ENCODE results near the gene SLC15A2. TPM values are rescaled to one million over a fixed set of nuclear protein-coding genes. Genes with fewer than 3 reads are reported as not detected.
"Not testable (repeated sequence)": the region's sequence is repeated elsewhere in the genome, so short reads cannot be mapped to it uniquely, and the experiment has no call there.

SLC15A2 gene, protein sequence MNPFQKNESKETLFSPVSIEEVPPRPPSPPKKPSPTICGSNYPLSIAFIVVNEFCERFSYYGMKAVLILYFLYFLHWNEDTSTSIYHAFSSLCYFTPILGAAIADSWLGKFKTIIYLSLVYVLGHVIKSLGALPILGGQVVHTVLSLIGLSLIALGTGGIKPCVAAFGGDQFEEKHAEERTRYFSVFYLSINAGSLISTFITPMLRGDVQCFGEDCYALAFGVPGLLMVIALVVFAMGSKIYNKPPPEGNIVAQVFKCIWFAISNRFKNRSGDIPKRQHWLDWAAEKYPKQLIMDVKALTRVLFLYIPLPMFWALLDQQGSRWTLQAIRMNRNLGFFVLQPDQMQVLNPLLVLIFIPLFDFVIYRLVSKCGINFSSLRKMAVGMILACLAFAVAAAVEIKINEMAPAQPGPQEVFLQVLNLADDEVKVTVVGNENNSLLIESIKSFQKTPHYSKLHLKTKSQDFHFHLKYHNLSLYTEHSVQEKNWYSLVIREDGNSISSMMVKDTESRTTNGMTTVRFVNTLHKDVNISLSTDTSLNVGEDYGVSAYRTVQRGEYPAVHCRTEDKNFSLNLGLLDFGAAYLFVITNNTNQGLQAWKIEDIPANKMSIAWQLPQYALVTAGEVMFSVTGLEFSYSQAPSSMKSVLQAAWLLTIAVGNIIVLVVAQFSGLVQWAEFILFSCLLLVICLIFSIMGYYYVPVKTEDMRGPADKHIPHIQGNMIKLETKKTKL
- total RNA-seq: 1 to 10 TPM; 4.7 to 5.1 TPM

GRCh38 chr3:121894301-121894990 is at the start of gene SLC15A2:
Gene SLC15A2 (plus strand): TSS chr3:121894401. CDS start chr3:121894477, 76 bp downstream.
- no peaks in the 10 kb centered on the region for H3K27me3 ChIP-seq (replicated peaks; ENCODE audit: insufficient read depth)
- peak within 1 kb of the TSS; percentile 49 for H3K4me3 ChIP-seq
- no peaks in the 10 kb centered on the region for H3K36me3 ChIP-seq
- TF ChIP-seq CTCF (IDR thresholded peaks at IDR 0.05): no peak
- ATAC-seq (ENCODE audit: insufficient number of reproducible peaks, low FRiP score, low read depth) (no peak), DNase-seq (ENCODE audit: low spot score) (no peak)
- no peaks in the 10 kb centered on the region for H3K9me3 ChIP-seq
- peaks cover 8 to 14% of the 10 kb centered on the region in 2 donors for H3K4me1 ChIP-seq (ENCODE audit: control insufficient read depth in 1 of 2, low read depth in 2 of 2)
- no peak within 1 kb of the TSS for H3K27ac ChIP-seq

GRCh38 chr3:121844892-121845291 is 49.3 kb upstream of the SLC15A2 start:
- no peak for DNase-seq (ENCODE audit: low spot score)
- Histone ChIP-seq H3K4me3 (no peak overlapping the region), H3K27ac (no peak overlapping the region), H3K36me3 (no peaks in the 10 kb centered on the region), H3K9me3 (no peaks in the 10 kb centered on the region), H3K4me1 (ENCODE audit: control insufficient read depth in 1 of 2, low read depth in 2 of 2) (no peaks in the 10 kb centered on the region), H3K27me3 (replicated peaks; ENCODE audit: insufficient read depth) (no peaks in the 10 kb centered on the region)
- no peak for TF ChIP-seq CTCF (IDR thresholded peaks at IDR 0.05)
- ATAC-seq (ENCODE audit: insufficient number of reproducible peaks, low FRiP score, low read depth): no peak

GRCh38 chr3:121852256-121852655 is 41.9 kb upstream of the SLC15A2 start:
- no peak for TF ChIP-seq CTCF (IDR thresholded peaks at IDR 0.05)
- no peak for DNase-seq (ENCODE audit: low spot score)
- Histone ChIP-seq H3K27ac (no peak overlapping the region), H3K36me3 (no peaks in the 10 kb centered on the region), H3K27me3 (replicated peaks; ENCODE audit: insufficient read depth) (no peaks in the 10 kb centered on the region), H3K4me1 (ENCODE audit: control insufficient read depth in 1 of 2, low read depth in 2 of 2) (no peaks in the 10 kb centered on the region), H3K4me3 (no peak overlapping the region), H3K9me3 (no peaks in the 10 kb centered on the region)
- no peak for ATAC-seq (ENCODE audit: insufficient number of reproducible peaks, low FRiP score, low read depth)

GRCh38 chr3:121855555-121855954 is 38.6 kb upstream of the SLC15A2 start:
- H3K27ac ChIP-seq: no peak overlapping the region
- DNase-seq (ENCODE audit: low spot score) (no peak), ATAC-seq (ENCODE audit: insufficient number of reproducible peaks, low FRiP score, low read depth) (no peak)
- TF ChIP-seq CTCF (IDR thresholded peaks at IDR 0.05): no peak
- H3K9me3 ChIP-seq: no peaks in the 10 kb centered on the region
- H3K27me3 ChIP-seq (replicated peaks; ENCODE audit: insufficient read depth): no peaks in the 10 kb centered on the region
- H3K4me1 ChIP-seq (ENCODE audit: control insufficient read depth in 1 of 2, low read depth in 2 of 2): no peaks in the 10 kb centered on the region
- no peaks in the 10 kb centered on the region for H3K36me3 ChIP-seq
- H3K4me3 ChIP-seq: no peak overlapping the region

GRCh38 chr3:121857778-121858177 is 36.4 kb upstream of the SLC15A2 start:
- H3K36me3 ChIP-seq; H3K27ac ChIP-seq; H3K4me3 ChIP-seq; H3K4me1 ChIP-seq (ENCODE audit: control insufficient read depth in 1 of 2, low read depth in 2 of 2); H3K27me3 ChIP-seq (replicated peaks; ENCODE audit: insufficient read depth); ATAC-seq (ENCODE audit: insufficient number of reproducible peaks, low FRiP score, low read depth); DNase-seq (ENCODE audit: low spot score); H3K9me3 ChIP-seq: not testable (repeated sequence)

- ATAC-seq (ENCODE audit: insufficient number of reproducible peaks, low FRiP score, low read depth); H3K27me3 ChIP-seq (replicated peaks; ENCODE audit: insufficient read depth); H3K36me3 ChIP-seq; H3K27ac ChIP-seq; H3K9me3 ChIP-seq; H3K4me1 ChIP-seq (ENCODE audit: control insufficient read depth in 1 of 2, low read depth in 2 of 2); H3K4me3 ChIP-seq; DNase-seq (ENCODE audit: low spot score): not testable (repeated sequence)
Observed at GRCh38 chr3:121863247-121863646, 31.0 kb upstream of the SLC15A2 start.
